HTR-8/SVneo (cell line): ENCODE data around the gene MTHFR.

ENCODE experiments used
- DNase-seq: peaks from one replicate; pipeline ENCODE4 v3.0.0; 2011; ENCODE audit warnings: low spot score, mixed read lengths; ENCODE audit not compliant: insufficient read length
- FAIRE-seq: peaks from 2 replicates; lab custom pipeline; 2011; peaks lifted over from hg19 to GRCh38; lab: Jason Lieb, UNC

The MTHFR gene

GRCh38 chr1:11765661-11766428 is 39.9 kb downstream of the MTHFR start:
- no peak for DNase-seq
- no peak for FAIRE-seq

GRCh38 chr1:11764519-11764918 is 41.2 kb downstream of the MTHFR start:
- DNase-seq (no peak), FAIRE-seq (no peak)

- no peak for FAIRE-seq
- no peak for DNase-seq
Observed at GRCh38 chr1:11764115-11764514, 41.6 kb downstream of the MTHFR start.

- DNase-seq = no peak
- FAIRE-seq = no peak
Observed at GRCh38 chr1:11761988-11762406, 43.8 kb downstream of the MTHFR start, which contains the start of gene C1orf167. Gene C1orf167 (plus strand): TSS chr1:11762193. CDS start chr1:11764401, 2,208 bp downstream.

- no peak for FAIRE-seq
- no peak for DNase-seq
Observed at GRCh38 chr1:11761285-11761684, 44.5 kb downstream of the MTHFR start.

DNA sequence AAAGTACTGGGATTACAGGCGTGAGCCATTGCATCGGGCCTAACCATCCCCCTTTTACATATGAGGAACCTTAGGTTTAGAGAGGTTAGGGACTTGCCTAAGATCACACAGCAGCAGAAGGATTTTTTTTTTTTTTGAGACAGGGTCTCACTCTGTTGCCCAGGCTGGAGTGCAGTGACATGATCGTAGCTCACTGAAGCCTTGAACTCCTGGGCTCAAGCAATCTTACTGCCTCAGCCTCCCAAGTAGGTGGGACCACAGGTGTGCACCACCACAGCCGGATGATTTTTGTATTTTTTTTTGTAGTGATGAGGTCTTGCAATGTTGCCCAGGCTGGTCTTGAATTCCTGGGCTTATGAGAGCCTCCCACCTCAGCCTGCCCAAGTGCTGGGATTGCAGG is 46.0 kb downstream of the MTHFR start:
- no peak for FAIRE-seq

DNA sequence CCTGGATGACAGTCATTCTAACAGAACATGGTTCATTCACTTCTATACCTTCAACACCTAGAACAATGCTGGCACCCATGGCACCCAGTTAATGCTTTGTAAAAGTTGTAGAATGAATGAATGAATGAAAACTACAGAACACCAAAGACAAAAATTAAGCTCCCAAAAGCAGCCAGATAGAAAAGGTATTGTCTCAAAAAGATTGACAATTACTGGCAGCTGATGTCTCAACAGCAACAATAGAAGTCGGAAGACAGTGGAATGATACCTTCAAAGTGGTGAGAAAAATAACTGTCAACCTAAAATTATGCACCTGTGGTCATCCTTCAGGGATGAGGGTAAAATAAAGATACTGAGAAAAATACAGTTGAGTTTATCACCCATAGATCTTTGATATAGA is 48.7 kb downstream of the MTHFR start:
- DNase-seq (no peak), FAIRE-seq (no peak)

More for the DNA sequence above, 46.0 kb downstream of the MTHFR start:
- no peak for DNase-seq

GRCh38 chr1:11753555-11754208 is 52.1 kb downstream of the MTHFR start:
- no peak for DNase-seq
- FAIRE-seq = no peak

DNA sequence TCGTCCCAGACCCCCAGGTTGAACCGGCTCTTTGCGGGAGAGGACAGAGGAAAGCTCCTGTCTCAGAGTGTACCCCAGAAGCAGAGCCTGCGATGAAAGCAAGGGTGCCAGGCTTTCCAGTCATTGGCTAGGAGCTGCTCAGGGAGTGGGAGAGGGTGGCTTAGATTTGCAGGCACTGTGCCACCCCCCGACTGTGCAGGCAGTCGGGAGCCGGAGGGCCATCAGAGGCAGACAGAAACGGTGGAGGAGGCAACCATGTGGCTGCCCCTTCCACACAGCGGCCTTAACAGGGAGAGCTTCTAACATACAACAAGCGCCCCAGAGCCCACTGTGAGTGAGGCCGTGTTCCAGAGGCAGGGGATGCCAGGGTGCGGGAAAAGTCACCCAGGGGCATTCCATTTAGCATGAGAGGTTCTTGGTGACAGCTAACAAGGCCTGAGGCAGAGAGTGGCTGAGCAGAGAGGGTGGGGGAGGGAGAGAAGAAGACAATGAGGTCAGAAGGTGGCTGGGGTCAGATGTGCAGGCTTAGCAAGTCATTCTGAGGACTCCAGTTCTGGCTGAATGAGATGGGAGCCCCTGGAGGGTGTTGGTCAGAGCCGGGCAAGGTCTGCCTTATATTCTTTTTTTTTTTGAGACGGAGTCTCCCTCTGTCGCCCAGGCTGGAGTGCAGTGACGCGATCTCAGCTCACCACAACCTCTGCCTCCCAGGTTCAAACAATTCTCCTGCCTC is 53.2 kb downstream of the MTHFR start:
- DNase-seq = no peak
- no peak for FAIRE-seq

DNA sequence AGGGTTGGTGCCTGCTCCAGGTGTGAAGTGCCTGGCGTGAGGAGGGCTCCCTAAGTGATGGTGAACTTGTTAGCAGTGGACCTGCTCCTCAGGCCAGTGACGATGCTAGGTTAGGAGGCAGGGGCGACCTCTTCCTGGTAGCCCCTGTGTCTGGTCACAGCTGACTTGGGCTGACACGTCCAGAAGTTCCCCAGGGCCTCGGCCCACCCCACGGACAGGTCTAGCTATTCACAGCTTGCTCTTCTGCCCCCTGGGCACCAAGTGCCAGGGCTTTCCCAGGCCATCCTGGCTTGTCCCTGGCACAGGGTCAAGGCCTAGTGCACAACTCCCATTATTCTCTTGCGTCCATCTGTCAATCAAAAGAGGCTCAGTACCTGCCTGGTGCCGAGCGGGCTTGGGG is 54.7 kb downstream of the MTHFR start:
- FAIRE-seq (no peak), DNase-seq (no peak)

DNA sequence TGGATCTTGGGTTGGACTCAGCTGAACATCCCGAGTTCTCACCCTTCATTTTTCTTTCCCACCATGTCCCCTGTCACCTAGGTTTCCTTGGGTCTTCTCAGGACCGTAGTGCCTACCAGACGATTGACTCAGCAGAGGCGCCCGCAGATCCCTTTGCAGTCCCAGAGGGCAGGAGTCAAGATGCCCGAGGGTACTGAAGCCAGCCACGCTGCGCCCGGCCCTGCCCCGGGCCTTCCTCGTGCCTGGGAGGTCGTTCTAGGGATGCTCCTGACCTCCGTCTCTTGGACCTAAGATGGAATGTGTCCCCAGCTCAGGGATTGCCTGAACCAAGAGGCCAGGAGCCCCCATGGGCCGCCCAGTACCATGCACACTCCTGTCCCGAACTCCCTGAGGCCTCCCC is 55.8 kb downstream of the MTHFR start:
- DNase-seq = no peak
- FAIRE-seq = no peak

DNA sequence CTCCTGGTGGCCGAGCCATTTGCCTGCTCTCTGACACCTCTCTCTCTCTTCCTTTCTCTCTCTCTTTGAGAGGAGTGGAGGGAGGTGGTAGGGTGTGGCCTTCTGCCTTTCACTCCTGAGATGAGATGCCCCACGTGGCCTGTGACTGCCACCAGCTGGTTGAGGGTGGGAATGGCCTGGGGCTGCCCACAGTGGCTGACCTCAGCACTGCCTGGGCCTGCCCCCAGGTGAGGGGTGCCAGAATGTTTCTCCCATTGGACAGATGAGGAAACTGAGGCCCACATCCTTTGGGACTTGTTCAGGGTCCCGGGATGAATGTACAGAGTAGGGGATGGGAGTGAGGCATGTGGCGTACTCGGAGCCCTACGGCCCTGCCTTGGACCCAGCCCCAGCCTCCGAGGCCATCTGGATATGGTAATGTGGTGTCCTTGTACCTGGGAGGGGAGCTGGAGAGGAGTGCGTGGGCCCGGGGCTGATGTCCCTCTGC is 56.5 kb downstream of the MTHFR start:
- no peak for FAIRE-seq

GRCh38 chr1:11748294-11749202 is 57.2 kb downstream of the MTHFR start:
- FAIRE-seq = no peak
- DNase-seq = no peak

More for the DNA sequence above, 56.5 kb downstream of the MTHFR start:
- DNase-seq = no peak

DNA sequence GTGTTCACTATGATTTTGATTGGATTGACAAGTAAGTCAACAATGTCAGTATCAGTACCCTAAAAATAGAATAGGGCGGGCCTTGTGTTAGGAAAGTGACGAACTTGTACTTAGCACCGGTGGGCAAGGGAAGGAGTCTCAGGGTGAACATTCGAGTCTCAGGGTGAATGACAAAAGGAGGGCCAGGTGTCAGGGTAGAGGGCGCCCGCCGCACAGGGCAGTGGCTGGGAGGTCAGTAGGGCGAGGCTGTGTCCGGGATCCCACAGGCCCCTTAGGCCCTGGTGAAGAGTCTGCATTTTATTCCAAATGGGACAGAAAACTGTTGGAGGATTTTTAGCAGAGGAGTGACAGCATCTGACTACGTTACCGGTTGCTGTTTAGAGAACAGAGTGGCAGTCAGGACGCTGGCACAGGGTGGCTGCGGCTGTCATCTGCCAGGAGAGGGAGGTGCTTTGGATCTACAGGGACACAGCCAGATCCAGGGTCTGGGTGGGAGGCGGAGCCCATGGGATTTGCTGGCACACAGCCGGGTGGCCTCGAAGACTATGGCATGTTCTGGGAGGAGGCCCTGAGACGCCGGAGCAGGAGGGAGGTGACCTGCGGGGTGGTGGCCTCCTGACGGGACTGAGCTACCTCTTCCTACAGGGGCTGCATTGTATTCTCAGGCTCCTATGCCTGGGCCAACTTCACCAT is 58.8 kb downstream of the MTHFR start:
- DNase-seq = no peak
- no peak for FAIRE-seq

DNA sequence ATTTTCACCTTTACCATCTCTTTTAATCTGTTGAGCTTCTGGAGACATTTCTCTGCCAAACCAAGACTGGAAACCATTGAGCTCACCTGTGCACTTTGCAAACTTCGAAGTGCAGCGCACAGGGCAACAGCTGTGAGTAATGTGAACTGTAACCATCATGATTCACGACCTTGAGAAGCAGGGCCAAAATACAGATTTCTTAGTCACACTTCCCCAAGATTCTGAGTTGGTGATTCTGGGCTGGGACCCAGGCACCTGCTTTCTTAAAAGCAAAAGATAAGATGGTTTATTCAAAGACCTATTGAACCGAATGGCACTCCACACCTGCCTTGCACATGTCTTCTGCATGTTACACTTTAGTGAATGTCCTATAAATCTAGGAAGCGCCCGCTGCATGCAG is 59.7 kb downstream of the MTHFR start:
- no peak for DNase-seq
- no peak for FAIRE-seq

GRCh38 chr1:11744287-11744686 is 61.5 kb downstream of the MTHFR start:
- DNase-seq = no peak
- FAIRE-seq = no peak

- no peak for DNase-seq
- no peak for FAIRE-seq
Observed at GRCh38 chr1:11741919-11742558, 63.7 kb downstream of the MTHFR start.

DNA sequence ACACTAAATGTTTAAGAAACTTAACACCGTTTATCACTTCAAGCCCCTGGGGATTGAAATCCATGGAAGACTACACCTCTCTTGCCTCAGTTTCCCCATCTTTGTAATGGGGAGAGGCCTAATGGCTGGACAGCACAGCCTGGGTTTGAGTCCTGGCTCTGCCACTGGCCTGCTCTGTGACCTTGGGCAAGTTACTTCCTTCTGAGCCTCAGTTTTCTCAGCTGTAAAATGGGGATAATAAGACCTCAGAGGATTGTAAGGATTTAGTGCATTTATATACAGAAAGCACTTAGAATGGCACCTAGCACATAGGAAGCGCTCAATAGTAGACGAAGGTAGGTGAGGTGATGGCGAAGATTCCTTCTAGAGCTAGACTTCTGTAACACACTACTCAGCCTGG is 64.3 kb downstream of the MTHFR start:
- no peak for DNase-seq
- FAIRE-seq = no peak
